Activated effector memory CD4-positive, alpha-beta T cell treated with Interleukin-2 at 50 U/mL for 16 hours (primary cell): Measurements from ENCODE around the gene RNF224.
"Not testable (repeated sequence)": the region's sequence is repeated elsewhere in the genome, so short reads cannot be mapped to it uniquely, and the experiment has no call there.

Source experiments
- DNase-seq: peaks from one replicate; pipeline ENCODE4 v3.0.0-alpha.2; 2020

Gene RNF224

GRCh38 chr9:137241490-137242268 lies 14.4 kb downstream of the RNF224 start:
- peak; percentile 66 for DNase-seq

- DNase-seq, result no peak
Measured at GRCh38 chr9:137242269-137243203, 15.2 kb downstream of the RNF224 start.

DNA sequence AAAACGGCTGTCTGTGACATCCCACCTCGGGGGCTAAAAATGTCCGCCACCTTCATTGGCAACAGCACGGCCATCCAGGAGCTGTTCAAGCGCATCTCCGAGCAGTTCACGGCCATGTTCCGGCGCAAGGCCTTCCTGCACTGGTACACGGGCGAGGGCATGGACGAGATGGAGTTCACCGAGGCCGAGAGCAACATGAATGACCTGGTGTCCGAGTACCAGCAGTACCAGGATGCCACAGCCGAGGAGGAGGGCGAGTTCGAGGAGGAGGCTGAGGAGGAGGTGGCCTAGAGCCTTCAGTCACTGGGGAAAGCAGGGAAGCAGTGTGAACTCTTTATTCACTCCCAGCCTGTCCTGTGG lies 15.9 kb downstream of the RNF224 start:
- DNase-seq, result not testable (repeated sequence)

DNA sequence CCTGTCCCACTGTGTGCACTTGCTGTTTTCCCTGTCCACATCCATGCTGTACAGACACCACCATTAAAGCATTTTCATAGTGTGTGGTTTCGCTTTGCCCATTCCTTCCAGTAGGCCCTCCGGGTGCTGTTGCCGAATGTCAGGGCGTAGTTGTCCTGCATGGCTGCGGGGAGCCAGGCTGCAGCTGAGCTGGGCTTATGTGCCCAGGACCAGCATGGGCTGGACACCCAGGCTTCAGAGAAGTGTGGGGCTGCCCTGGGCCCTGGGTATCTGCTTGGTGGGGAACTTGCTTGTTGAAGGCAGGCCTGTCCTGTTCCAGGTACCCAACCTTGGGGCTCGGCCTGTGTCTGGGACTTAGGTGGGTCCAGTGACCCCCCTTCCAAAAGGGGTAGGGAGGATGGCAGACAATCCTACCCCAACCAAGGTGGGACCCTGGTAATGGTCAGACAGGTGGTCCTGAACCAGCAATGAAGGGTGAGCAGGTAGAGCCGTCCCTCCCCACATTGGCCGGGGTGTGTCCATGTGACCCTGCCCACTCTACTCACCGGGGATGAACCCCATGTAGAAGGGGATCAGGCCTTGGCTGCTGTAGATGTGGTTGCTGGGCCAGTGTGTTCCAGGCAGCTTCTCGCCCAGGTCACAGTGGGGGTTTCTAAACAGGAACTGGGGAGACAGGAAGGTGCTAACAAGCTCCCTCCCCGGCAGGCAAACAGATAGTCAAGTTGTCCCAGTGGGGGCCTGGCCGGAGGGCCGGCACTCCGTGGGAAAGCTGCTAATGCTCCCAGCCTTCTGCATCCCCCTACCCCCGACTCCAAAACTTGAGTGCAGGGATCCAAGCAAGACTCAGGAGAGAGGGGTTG lies 16.6 kb downstream of the RNF224 start:
- DNase-seq, result no peak

DNA sequence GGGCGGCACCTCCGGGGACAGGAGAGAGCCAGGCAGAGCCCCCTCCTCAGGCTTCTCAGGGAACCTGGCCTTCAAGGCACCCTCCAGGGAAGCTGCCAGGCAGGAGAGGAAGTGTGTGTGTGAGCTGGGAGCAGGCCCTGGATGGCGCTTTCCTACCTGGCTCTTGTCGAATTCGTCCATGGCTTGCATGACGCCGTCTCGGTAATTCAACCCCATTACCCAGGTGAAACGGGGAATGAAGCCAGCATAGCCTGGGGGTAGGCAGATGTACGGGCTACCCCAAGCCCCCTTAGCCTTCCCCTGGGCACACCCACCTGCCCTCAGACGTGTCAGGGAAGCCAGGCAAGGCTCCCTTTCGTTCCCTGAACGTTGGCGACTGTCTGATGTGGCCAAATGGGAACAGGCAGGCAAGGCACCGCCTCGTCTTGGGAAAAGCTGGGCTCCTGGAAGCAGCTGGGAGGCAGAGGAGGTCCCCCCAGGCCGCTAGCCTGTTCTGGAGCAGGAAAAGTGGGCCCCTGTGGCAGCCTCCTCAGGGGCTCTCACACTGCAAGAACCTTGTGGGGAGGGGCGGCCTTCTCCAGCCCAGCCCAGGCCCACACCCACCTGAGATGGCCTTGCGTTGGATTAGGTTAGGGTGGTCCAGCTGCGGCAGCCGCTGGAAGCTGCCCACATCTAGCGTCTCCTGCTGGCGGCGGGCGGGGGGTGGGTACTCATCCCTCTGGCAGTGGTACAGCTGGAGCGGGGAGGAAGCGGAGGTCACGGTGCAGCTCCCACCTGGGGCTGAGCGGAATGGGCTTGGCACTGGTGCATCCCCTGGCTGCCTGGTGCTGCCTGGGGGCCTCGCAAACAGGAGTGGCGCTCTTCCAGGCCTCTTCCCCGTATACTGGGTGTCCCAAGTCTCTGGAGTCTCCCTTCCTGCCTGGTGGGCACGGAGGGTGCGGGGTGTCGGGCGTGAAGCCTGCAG lies 17.5 kb downstream of the RNF224 start:
- no peak for DNase-seq

GRCh38 chr9:137245450-137246421 lies 18.4 kb downstream of the RNF224 start:
- DNase-seq, result no peak

DNA sequence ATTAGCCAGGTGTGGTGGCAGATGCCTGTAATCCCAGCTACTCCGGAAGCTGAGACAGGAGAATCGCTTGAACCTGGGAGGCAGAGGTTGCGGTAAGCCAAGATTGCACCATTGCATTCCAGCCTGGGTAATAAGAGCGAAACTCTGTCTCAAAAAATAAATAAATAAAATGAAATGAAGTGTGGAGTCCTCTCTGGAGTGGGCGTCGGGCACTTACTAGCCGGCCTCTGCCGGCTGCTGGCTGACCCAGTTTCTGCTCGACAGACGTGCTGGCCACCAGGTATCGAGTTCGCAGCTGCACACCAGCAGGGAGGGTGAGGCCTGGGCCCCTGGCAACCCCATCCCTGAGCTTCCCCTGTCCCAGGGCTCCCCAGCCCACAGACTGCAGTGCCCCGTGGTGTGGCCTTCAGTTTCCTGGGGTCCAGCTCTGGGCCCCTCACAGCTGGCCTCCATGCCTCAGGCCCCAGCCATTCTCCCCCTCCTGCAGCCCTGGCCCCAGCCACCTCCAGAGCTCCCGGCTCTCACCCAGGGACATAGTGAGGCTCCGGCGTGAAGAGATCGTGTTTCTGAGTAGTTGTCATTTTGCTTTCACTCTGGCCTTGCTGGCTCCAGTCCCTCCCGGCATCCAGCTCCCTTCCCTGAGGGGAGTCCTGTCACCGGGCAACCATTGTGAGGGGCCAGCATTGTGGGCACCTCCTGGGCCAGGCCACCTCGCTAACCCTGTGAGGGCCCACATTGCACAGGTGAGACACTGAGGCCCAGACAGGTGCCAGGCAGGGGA lies 20.0 kb downstream of the RNF224 start:
- DNase-seq, result no peak

DNA sequence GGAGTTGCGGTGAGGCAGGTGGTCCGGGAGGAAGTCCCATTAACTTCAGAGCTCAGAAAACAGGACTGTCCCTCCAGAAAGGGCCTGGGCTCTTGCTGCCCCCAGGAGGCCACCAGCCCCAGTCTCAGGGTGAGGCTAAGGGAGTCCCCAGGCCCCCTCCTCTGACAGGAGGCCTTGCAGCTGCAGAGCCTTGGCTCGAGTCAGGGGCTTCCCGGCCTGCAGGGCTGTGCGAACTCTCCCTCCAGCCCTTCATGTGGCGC lies 20.5 kb downstream of the RNF224 start:
- no peak for DNase-seq

DNA sequence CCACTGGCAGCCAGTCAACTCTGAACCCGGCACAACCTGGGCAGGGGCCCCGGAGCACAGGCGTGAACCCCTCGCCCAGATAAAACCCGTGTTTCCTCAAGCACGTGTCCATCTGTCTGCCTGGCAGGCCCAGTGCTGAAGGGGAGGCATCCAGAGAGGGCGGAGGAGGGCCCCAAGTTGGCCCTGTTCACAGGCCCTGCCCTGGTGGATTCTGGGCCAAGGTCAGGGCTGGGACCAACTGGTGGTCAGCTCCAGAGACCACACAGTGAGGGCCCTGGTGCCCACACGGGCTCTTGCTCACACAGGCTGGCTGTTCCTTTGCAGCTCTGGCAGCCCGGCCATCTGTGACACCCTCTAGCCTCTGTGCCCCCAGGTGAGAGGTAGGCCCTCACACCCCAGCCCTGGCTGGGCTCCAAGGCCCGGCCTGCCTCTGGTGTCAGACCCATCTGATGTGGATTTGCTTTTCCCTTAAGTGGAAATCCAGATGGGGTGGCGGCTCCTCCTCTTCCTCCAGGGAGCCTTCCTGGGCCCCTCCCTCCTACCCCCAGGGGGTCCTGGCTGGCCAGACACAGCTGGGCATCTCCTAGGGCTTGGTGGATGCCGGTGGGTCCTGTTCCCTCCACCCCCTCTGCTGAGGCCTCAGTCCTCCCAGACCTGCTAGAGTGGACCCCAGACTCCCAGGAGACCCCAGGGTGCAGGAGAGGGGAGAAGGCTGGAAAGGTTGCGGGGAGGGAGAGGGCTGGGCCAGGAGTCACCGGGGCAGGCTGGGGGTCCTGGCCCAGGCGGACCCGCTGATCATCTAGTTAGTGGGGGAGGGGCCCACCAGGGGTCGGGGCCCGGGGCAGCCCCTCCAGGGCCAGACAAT lies 23.3 kb downstream of the RNF224 start:
- no peak for DNase-seq

GRCh38 chr9:137251194-137251461 lies 23.8 kb downstream of the RNF224 start, which contains the start of gene STPG3:
STPG3 (plus strand) TSS chr9:137251286; CDS start chr9:137251287, 1 bp downstream.
- DNase-seq, result no peak

- DNase-seq, result no peak
Measured at GRCh38 chr9:137251490-137252268, 24.4 kb downstream of the RNF224 start.

DNA sequence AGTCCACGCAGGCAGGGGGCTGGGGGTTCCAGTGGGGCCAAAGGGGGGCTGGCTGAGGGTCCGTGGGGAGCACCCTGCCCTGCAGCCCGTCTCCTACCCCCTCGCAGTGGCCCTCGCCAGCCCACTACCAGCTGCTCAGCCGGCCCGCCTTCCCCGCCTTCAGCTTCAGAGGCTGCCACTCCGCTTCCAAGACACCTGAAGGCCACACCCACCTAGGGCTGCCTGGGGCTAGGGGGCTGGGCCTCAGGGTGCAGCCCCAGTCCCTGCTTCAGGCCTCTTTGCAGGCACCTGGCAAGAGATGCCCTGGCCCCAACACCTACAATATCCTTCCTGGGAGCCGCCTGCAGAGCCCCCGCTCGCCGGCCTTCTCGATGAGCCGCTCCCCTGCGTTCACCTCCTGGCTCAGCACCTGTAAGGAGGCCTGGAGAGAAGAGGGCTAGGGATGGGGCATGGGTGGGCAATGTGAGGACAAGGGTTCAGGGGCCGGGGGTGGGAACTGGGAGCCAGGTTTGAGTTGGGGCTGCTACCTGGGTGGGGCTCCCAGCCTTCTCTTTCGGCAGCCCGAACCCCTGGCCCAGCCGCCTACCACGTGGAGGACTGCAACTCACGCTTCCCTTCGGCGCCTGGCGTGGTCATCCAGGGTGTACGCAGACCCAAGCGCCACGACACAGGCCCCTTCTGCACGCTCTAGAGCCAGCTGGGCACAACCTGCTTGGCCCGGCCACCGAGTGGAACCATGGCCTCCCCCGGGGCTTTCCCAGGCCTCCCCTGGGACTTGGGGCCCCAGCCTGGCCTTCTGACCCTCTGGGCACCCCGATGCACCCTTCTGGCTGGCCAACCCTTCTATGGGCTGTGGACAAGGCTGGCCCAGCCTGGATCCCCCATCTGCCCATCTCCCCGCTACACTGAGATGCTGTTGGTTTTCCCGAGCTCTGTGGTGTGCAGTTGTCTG lies 25.5 kb downstream of the RNF224 start:
- no peak for DNase-seq

DNA sequence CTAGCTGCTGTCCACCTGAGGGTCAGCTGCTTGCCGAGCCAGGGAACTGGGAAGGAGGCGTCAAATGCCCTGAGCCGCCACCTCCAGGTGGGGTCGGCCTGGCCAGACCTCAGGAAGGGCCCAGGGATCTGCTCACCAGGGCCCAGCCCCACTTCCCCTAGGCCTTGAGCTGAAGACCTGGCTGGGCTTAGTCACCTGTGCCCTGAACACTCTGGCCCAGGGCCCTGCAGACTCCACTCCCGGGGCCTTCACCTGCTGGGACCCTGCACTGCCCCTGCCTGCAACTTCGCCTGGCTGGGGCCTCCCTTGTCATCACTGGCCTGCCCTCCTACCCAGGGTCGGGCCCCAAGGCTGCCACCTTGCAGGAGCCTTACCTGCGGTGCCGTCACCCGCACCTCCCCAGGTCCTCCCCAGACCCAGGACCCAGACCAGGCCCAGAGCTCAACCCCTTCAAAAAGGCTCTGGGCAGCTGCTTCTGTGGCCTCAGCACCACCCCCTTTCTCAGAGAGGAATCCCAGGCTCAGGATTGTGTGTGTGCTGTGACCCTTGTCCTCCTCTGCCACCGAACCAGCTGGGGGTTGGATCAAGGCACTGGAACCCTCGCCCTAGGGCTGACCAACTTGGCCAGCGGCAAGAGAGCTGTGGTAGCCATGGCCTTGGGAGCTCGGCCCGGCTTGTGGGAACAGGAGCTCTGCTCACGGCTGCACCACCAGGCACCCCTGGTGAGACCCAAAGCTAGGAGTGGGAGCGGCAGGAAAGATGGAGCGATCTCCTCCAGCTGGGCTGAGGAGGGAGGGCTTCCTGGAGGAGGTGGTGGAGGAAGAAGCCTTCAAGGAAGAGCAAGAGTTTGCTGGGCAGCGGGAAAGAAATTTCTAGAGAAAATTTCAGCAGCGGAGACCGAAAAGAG lies 26.7 kb downstream of the RNF224 start:
- no peak for DNase-seq

DNA sequence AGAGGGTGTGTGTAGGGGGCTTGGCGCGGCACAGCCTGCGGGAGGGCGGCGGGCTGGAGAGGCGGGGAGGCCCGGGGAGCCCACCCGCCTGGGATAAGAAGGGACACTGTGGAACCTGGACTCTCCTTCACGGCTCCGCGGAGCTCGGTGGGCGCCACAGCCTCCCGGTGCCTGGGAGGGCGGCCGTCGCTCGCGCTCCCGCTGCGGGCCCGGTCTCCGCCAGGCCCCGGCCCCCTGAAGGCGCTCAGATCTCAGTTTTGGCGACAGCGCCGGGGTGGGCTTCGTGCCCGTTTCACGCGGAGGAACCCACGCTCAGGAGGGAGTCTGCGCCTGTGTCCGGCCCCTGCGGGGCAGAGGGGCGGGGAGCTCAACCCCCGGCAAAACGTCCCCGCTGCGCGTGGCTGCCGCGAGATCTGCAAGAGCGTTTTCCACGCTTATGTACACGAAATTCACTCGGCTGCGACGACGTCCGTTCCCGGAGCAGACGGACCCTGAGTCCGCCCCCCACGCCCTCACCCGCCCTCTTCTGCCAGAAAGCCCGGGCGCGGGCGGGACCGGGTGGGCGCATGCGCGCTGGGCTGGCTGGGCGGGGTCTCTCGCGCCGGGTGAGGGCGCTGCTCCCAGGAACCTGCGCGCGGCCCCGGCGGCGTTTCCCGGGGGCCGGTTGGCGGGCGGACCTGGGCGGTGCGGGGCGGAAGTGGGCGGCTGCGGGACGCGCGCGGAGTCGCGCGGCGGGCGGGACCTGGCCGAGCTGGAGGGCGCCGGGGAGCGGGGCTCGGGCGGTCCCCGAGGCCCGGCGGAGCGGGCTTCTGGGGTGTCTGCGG lies 27.5 kb downstream of the RNF224 start, which contains the start of gene NELFB:
Gene NELFB (plus strand): TSS at position 704 of the 824 bp plus-strand sequence.
- DNase-seq, result peak; percentile 93
